Stimulated activated CD4-positive, alpha-beta T cell treated with anti-CD3 and anti-CD28 coated beads, Interleukin-4, amount 100 ng/mL, for 4 hours (primary cell): ENCODE results near the gene AANAT.
"Not testable (repeated sequence)": the region's sequence is repeated elsewhere in the genome, so short reads cannot be mapped to it uniquely, and the experiment has no call there.

ENCODE experiments used
- DNase-seq, 2 experiments: peaks; one replicate each; pipeline ENCODE4 v3.0.0-alpha.2; 2020

The AANAT gene

GRCh38 chr17:76508472-76509063 is 41.2 kb downstream of the AANAT start:
- not testable (repeated sequence) for DNase-seq

- DNase-seq, result no peak
These were observed 43.4 kb downstream of the AANAT start for GRCh38 chr17:76510831-76511244.

- DNase-seq, result no peak
These were observed 44.4 kb downstream of the AANAT start for GRCh38 chr17:76511668-76512365.

DNA sequence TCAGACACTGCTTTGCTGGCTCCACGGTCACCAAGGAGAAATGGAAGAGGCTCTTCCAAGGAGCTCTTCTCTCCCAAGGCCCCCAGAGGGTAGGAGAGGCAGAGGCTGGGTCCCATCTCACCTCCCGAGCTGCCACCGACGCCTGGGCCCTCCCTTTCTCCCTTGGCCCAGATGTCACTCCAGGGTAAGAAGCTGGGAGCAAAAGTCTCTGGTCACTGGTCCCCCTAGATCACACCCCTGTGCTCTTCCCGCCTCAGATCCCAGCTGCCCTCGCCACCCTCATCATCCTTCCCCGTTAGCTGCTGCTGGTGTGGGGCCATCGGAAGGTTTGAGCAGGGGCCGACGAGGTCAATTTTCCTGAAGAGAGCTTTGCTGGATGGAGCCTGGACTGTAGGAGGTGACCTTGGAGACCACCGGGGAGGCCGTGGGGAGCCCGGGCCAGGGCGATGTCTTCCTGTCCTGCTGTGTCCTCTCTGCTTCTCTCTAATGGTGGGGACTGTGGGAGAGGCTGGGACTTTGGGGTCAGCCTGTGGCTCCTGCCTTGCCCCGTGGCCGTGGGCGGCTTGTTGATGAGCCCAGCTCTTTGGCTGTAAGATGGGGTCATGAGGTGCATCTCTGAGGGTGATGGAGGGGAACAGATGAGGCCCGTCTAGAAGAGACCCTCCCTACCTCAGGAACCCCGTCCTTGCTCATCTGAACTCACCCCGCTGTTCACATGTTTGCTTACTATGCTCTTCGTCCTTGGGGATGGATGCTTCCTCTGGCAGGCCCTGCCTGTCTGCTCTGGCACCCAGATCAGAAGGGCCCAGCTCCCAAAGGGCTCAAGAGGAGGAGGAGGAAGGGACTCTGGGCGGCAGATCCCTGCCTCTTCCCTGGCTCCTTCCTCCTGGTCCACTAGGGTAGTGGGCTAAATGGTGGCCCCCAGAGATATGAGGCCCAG is 45.2 kb downstream of the AANAT start:
- no peak for DNase-seq

DNA sequence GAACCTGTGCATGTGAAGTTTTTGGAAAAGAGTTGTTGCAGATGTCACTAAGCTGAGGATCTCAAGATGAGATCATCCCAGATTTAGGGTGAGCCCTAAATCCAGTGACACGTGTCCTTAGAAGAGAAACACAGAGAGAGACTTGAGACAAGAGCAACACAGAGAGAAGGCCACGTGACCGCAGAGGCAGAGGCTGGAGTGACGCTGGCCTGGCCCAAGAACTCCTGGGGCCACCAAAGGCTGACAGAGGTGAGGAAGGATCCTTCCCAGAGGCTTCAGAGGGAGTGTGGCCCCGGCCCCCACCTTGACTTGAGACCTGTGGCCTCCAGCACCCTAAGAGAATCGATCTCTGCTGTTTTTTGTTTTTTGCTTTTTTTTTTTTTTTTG is 45.9 kb downstream of the AANAT start:
- DNase-seq, result no peak

DNA sequence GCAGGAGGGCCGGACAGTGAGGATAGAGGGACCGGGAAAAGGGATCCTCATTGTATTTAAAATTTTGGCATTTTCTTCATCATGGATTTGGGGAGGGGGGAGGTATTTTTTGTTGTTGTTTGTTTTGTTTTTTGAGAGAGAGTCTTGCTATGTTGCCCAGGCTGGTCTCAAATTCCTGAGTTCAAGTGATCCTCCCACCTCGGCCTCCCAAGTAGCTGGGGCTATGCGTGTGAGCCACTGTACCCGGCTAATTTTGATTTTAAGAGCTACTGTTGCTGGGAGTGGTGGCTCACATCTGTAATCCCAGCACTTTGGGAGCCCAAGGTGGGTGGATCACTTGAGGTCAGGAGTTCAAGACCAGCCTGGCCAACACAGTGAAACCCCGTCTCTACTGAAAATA is 47.0 kb downstream of the AANAT start:
- not testable (repeated sequence) for DNase-seq

DNA sequence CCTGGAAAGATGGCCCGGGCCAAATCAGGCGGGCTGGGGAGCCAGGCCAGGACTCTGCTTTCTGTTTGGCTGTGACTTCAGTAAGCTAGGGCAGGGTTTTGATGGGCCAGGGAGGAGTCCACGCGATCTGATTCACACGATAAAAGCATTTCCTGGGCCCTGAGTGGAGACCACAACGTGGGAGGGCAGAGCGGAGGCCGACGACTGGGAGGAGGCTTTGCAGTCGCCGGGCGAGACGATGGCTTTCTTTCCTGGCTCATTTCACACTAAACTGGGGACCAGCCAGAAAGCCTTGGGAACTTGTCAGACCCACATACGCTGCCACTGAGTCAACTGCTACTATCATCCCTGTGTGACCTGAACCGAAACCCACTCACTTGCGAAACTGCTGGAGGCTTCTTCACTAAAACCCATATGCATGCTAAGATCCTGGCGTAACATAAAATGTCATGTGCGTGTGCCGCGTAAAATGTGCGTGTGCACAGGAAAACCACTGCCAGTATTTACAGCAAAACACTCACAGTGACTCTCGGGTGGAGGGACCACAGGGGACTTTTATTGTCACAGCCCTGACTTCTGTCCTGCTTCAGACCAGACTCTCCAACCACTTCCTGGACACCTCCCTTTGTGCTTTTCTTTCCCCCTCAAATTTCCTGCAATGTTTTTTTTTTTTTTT is 48.0 kb downstream of the AANAT start:
- peak; percentile 49 to 75 for DNase-seq

DNA sequence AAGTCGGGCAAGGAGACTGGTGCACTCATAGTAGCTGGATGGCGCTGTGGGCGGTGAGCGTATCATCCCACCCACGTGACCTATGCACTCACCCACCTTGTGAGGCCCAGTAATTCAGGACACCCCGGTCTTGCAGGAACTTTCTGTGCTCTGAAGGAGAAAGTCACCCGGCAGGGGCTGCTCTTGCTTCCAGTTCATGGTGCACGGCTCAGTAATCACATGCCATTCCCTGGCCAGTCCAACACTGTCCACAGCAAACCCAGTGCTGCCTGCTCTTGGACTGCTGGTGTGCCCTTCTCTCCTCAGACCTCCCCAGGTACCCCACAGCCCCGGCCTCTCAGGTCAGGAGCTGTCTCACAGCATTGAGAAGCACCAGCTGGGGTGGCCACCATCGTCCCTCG is 50.2 kb downstream of the AANAT start:
- no peak for DNase-seq

DNA sequence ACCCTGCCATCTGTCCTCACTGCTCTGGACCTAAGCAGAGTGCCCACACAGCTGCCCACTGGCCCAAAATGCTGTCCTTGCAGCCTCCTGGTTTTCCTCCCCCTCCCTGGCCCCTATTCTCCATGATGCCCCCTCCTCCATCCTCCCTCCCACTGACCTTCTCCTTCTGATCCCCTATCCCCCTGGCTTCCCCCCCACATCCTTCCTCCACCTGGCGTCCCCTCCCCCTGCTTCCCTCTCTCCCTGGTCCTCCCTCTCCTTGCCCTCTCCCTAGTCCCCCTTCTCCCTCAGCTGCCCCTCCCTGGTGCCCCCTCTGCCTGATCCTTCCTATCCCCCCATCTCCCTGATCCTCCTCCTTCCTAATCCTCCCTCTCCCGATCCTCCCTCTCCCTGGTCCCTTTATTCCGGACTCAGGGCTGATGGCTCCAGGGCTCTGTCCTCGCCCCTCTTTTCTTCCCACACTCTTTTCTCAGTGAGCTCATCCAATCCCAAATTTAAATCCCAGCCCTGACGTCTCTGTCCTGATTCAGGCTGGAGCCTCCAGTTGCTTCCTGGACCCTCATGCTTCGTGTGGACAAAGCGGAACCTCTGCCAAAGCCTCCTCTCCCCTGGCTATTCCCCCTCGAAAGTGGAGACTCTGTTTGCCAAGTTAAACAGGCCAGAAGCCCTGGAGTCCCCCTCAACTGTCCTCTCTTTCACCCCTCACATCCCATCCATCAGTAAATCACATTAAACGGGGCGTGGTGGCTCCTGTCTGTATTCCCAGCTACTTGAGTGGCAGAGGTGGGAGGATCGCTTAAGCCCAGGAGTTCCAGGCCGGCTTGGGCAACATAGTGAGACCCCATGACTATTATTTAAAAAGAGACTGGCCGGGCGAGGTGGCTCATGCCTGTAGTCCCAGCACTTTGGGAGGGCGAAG is 51.9 kb downstream of the AANAT start:
- DNase-seq, result no peak
